MCF 10A (cell line): ENCODE results near the gene BDP1. TPM values are rescaled to one million over a fixed set of nuclear protein-coding genes. Genes with fewer than 3 reads are reported as not detected.

Source experiments
- BruUV-seq: library from RNA; stranded (reverse); fragments of 400-500 nt; replicated peaks from 2 replicates; lab custom pipeline; 2021; lab: Mats Ljungman, UMichigan
- CTCF ChIA-PET: fragments of 300-600 bp; sonication (Branson Sonifier 250); formaldehyde crosslinking; extraction: SDS; loops from one replicate; lab custom pipeline; 2021; ENCODE audit warnings: antibody characterized with exemption, inconsistent platforms; lab: Yijun Ruan, JAX
- POLR2A ChIA-PET: fragments of 300-600, 350-650 bp; sonication (Branson Sonifier 250); formaldehyde crosslinking; extraction: SDS; loops from one replicate; lab custom pipeline; 2020; ENCODE audit warnings: antibody characterized with exemption, inconsistent platforms; lab: Yijun Ruan, JAX
- DNase-seq: peaks from one replicate; pipeline ENCODE4 v3.0.0-alpha.2; 2018; ENCODE audit not compliant: unreplicated experiment
- H3K27ac Mint-ChIP-seq: one replicate; pipeline ENCODE4 v1.8.0; 2022; ENCODE audit warnings: mild to moderate bottlenecking, low read depth, mixed read lengths; ENCODE audit not compliant: unreplicated experiment
- H3K27me3 Mint-ChIP-seq: one replicate; pipeline ENCODE4 v1.8.0; 2022; ENCODE audit warnings: mixed read lengths; ENCODE audit not compliant: insufficient read depth, unreplicated experiment
- H3K36me3 Mint-ChIP-seq: one replicate; pipeline ENCODE4 v1.8.0; 2022; ENCODE audit warnings: mild to moderate bottlenecking, moderate library complexity, mixed read lengths; ENCODE audit not compliant: insufficient read depth, unreplicated experiment
- H3K4me1 Mint-ChIP-seq: one replicate; pipeline ENCODE4 v1.8.0; 2022; ENCODE audit warnings: mixed read lengths; ENCODE audit not compliant: insufficient read depth, unreplicated experiment
- H3K4me3 Mint-ChIP-seq: one replicate; pipeline ENCODE4 v1.8.0; 2022; ENCODE audit warnings: mild to moderate bottlenecking, moderate library complexity, mixed read lengths; ENCODE audit not compliant: unreplicated experiment
- H3K9me3 Mint-ChIP-seq: one replicate; pipeline ENCODE4 v1.8.0; 2022; ENCODE audit warnings: mixed read lengths; ENCODE audit not compliant: unreplicated experiment
- intact Hi-C: fragments of 100-400 bp; cut with micrococcal nuclease; formaldehyde crosslinking; loops from 2 replicates; pipeline ENCODE4 v1.14.1; 2022
- total RNA-seq: library from RNA; stranded (reverse); gene quantifications from 2 replicates; pipeline ENCODE4 v1.2.3, GENCODE V29; 2022
- TF ChIP-seq, protein P1 (sequence below): fragments of 200-600 bp; IDR thresholded peaks from one replicate; pipeline ENCODE4 v1.8.0; 2022; ENCODE audit warnings: antibody characterized with exemption, mild to moderate bottlenecking; ENCODE audit not compliant: unreplicated experiment

Gene BDP1
- total RNA-seq, 1 experiment from 2014 or later, result 31.3 TPM

DNA sequence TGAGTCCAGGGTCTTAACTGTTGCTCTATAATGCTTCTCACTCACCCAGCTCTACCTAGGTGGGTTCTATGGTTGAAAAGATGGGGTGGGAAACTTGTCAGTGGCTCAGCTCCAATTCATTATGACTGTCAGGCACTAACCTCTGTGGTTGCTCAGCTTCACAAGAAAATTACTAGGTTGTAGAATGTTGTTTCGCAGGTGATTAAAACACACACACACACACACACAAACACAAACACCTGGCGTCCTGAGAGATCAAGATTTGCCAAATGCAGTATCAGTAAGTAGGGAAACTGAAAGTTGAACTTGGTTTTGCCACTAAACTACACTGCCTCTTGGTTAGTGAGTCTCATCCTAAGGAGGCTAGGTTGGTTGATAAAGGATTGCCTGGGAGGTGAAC, 134.5 kb downstream of the BDP1 start:
- no peak for DNase-seq
- intact Hi-C loops, result no loop called here
- H3K4me1 Mint-ChIP-seq, result peaks cover 14% of the 10 kb centered on the region
- peaks cover 20% of the 10 kb centered on the region for H3K36me3 Mint-ChIP-seq
- ChIA-PET CTCF (interaction anchor here (0.7 to 0.9 kb wide), 3 partner anchors 9 to 20 kb away, joined by 3 read pairs; no protein-coding TSS in a partner anchor), POLR2A (no interaction called here)
- BruUV-seq, result no TSS peak
- H3K27ac Mint-ChIP-seq, result no peak overlapping the region
- no peaks in the 10 kb centered on the region for H3K9me3 Mint-ChIP-seq
- TF ChIP-seq, protein P1, sequence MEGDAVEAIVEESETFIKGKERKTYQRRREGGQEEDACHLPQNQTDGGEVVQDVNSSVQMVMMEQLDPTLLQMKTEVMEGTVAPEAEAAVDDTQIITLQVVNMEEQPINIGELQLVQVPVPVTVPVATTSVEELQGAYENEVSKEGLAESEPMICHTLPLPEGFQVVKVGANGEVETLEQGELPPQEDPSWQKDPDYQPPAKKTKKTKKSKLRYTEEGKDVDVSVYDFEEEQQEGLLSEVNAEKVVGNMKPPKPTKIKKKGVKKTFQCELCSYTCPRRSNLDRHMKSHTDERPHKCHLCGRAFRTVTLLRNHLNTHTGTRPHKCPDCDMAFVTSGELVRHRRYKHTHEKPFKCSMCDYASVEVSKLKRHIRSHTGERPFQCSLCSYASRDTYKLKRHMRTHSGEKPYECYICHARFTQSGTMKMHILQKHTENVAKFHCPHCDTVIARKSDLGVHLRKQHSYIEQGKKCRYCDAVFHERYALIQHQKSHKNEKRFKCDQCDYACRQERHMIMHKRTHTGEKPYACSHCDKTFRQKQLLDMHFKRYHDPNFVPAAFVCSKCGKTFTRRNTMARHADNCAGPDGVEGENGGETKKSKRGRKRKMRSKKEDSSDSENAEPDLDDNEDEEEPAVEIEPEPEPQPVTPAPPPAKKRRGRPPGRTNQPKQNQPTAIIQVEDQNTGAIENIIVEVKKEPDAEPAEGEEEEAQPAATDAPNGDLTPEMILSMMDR, result no peak
- H3K27me3 Mint-ChIP-seq, result no peaks in the 10 kb centered on the region
- no peak overlapping the region for H3K4me3 Mint-ChIP-seq

DNA sequence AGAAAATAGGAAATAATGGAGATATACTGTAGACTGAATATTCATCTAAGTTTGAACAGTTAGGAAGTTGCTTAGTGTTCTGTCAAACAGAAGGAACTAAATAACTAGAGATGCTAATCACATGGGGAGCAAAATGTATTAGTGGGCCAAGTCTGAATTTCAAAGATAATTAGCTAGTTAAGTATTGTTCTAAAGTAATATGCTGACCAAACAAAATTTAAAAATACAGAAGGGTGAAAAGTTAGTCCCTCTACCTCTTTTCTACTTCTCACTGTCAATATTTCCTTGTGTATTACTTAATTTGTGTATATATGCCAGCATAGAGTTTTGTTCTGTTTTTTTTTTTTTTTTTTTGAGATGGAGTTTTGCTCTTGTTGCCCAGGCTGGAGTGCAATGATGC, 135.6 kb downstream of the BDP1 start:
- Mint-ChIP-seq H3K4me1 (peaks cover 14% of the 10 kb centered on the region), H3K4me3 (no peak overlapping the region), H3K9me3 (no peaks in the 10 kb centered on the region), H3K27ac (no peak overlapping the region), H3K36me3 (peaks cover 29% of the 10 kb centered on the region), H3K27me3 (no peaks in the 10 kb centered on the region)
- intact Hi-C loops, result no loop called here
- BruUV-seq, result no TSS peak
- CTCF ChIA-PET, result interaction anchor here (0.7 kb wide), 1 partner anchor 18 kb away, joined by 3 read pairs; no protein-coding TSS in a partner anchor
- DNase-seq, result no peak
- TF ChIP-seq, protein P1, result no peak
- POLR2A ChIA-PET, result interaction anchor here (1.7 kb wide), 1 partner anchor 10 kb away, joined by 4 read pairs; no protein-coding TSS in a partner anchor

DNA sequence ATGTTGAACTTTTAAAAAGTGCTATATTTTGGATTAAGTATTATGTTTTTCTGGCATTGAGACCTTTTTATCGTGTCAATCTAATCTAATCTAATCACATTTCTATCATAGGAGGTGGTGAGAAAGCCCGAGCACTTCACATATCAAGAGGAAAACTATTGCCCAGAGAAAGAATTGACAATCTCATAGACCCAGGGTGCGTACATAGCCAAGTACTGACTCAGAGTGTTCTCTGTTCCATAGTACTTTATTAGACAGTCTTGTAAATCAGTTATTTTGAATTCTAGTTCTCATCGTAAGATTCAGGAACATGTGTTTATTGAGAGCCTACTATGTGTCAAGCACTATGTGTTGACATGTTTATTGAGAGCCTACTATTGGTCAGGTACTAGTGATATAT, 140.7 kb downstream of the BDP1 start:
- Mint-ChIP-seq H3K27me3 (no peaks in the 10 kb centered on the region), H3K9me3 (no peaks in the 10 kb centered on the region), H3K27ac (peak overlapping the region; percentile 10), H3K4me3 (no peak overlapping the region), H3K4me1 (peaks cover 9% of the 10 kb centered on the region), H3K36me3 (peaks cover 77% of the 10 kb centered on the region)
- intact Hi-C loops, result no loop called here
- ChIA-PET POLR2A (no interaction called here), CTCF (interaction anchor here (1.5 kb wide), 1 partner anchor 162 kb away, joined by 3 read pairs; no protein-coding TSS in a partner anchor)
- TF ChIP-seq, protein P1, result no peak
- no peak for DNase-seq
- BruUV-seq, result no TSS peak

DNA sequence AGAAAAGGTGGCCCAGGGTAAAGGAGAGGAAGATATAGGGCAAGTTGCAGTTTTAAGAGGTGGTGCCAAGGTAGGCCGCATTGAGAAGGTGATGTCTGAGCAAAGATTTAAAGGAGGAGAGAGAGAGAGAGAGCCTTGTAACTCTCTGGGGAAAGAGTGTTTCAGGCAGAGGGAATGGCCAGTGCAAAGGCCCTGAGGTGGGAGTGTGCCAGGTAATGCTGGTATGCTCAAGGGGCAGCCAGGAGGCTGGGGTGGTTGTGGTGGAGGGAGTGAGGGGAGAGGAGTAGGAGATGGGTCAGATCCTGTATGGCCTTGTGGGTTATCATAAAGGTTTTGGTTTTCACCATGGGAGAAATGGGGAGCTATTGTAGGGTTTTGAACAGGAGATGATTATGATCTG, 141.6 kb downstream of the BDP1 start:
- H3K4me1 Mint-ChIP-seq, result peaks cover 17% of the 10 kb centered on the region
- POLR2A ChIA-PET, result no interaction called here

More for the DNA sequence above, 141.6 kb downstream of the BDP1 start:
- no TSS peak for BruUV-seq
- TF ChIP-seq, protein P1, result no peak
- CTCF ChIA-PET, result no interaction called here
- Mint-ChIP-seq H3K4me3 (no peak overlapping the region), H3K9me3 (no peaks in the 10 kb centered on the region), H3K27me3 (no peaks in the 10 kb centered on the region), H3K27ac (peak overlapping the region; percentile 10), H3K36me3 (peaks cover 85% of the 10 kb centered on the region)
- no peak for DNase-seq
- intact Hi-C loops, result no loop called here
